PC-3 (cell line): Measurements from ENCODE around the gene BORCS8.

Experiments used
- EZH2 ChIP-seq: fragments of 300-600 bp; sonication (generic); IDR thresholded peaks from one replicate; pipeline ENCODE4 v1.6.1; 2017; ENCODE audit warnings: antibody characterized with exemption, mild to moderate bottlenecking, low read length; ENCODE audit not compliant: unreplicated experiment
- TF ChIP-seq, protein P1 (sequence below): fragments of 300-600 bp; sonication (generic); conservative IDR thresholded peaks from 2 replicates; pipeline ENCODE4 v1.5.1; 2017; ENCODE audit warnings: antibody characterized with exemption, low read depth, mild to moderate bottlenecking, low read length

DNA sequence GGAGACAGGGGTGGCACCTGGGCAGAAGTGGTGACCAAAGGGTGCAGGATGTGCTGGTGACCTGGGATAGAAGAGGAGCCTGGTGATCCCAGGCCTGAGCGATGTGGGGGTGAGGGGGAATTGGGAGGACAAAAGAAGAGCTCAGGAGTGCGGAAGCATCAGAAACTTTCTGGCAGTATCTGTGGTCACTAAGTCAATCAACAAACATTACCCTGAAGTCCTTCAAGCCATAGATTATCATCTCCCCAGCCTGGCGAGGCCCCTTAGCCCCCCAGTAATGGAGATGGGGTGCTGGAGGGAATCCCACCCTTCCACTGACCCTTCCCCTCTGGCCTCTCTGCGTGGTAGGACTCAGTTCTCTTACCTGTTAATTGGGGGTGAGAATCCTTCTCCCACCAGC lies 32.4 kb downstream of the BORCS8 start:
- TF ChIP-seq, protein P1, sequence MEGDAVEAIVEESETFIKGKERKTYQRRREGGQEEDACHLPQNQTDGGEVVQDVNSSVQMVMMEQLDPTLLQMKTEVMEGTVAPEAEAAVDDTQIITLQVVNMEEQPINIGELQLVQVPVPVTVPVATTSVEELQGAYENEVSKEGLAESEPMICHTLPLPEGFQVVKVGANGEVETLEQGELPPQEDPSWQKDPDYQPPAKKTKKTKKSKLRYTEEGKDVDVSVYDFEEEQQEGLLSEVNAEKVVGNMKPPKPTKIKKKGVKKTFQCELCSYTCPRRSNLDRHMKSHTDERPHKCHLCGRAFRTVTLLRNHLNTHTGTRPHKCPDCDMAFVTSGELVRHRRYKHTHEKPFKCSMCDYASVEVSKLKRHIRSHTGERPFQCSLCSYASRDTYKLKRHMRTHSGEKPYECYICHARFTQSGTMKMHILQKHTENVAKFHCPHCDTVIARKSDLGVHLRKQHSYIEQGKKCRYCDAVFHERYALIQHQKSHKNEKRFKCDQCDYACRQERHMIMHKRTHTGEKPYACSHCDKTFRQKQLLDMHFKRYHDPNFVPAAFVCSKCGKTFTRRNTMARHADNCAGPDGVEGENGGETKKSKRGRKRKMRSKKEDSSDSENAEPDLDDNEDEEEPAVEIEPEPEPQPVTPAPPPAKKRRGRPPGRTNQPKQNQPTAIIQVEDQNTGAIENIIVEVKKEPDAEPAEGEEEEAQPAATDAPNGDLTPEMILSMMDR, result no peak
- no peak for TF ChIP-seq EZH2
